Loucy (cell line): ENCODE results near the gene STK4.

Experiments used
- H2AFZ ChIP-seq: fragments of 200-600 bp; sonication (generic); 2 replicates; pipeline ENCODE4 v1.6.0; 2016; ENCODE audit warnings: antibody characterized with exemption, mild to moderate bottlenecking, low read length, moderate library complexity
- H3F3A ChIP-seq: fragments of 200-600 bp; 2 replicates; pipeline ENCODE4 v1.6.0; 2016; ENCODE audit warnings: antibody characterized with exemption, low read depth, mild to moderate bottlenecking
- H3K27me3 ChIP-seq: fragments of 200-600 bp; sonication (generic); 2 replicates; pipeline ENCODE4 v1.6.1; 2014; ENCODE audit warnings: low read length, mild to moderate bottlenecking; ENCODE audit not compliant: insufficient read depth, poor library complexity, severe bottlenecking
- H3K36me3 ChIP-seq: fragments of 200-600 bp; sonication (generic); 2 replicates; pipeline ENCODE4 v1.6.1; 2016; ENCODE audit warnings: low read length; ENCODE audit not compliant: insufficient read depth
- H3K4me1 ChIP-seq: fragments of 200-600 bp; sonication (generic); 2 replicates; pipeline ENCODE4 v1.5.1; 2014; ENCODE audit warnings: low read length, mild to moderate bottlenecking; ENCODE audit not compliant: insufficient read depth, poor library complexity, severe bottlenecking
- H3K4me2 ChIP-seq: fragments of 200-600 bp; sonication (generic); 2 replicates; pipeline ENCODE4 v1.6.0; 2014; ENCODE audit warnings: antibody characterized with exemption, low read length, low read depth, mild to moderate bottlenecking; ENCODE audit not compliant: poor library complexity, severe bottlenecking
- H3K4me3 ChIP-seq: fragments of 200-600 bp; sonication (generic); 2 replicates; pipeline ENCODE4 v1.5.1; 2014; ENCODE audit warnings: low read length, mild to moderate bottlenecking, mixed read lengths; ENCODE audit not compliant: poor library complexity, severe bottlenecking
- H3K79me2 ChIP-seq: fragments of 200-600 bp; sonication (generic); 2 replicates; pipeline ENCODE4 v1.6.1; 2014; ENCODE audit warnings: low read length; ENCODE audit not compliant: insufficient read depth
- H3K9ac ChIP-seq: fragments of 200-600 bp; sonication (generic); 2 replicates; pipeline ENCODE4 v1.6.0; 2014; ENCODE audit warnings: mild to moderate bottlenecking, low read depth, low read length, moderate library complexity; ENCODE audit not compliant: poor library complexity, severe bottlenecking
- H3K9me2 ChIP-seq: fragments of 200-600 bp; sonication (generic); replicated peaks from 2 replicates; pipeline ENCODE4 v1.6.1; 2016; ENCODE audit warnings: low read depth, low read length, mixed read lengths
- H3K9me3 ChIP-seq: fragments of 200-600 bp; sonication (generic); 2 replicates; pipeline ENCODE4 v1.6.1; 2014; ENCODE audit warnings: mild to moderate bottlenecking, antibody characterized with exemption, low read length, low read depth; ENCODE audit not compliant: insufficient read depth
- H4K20me1 ChIP-seq: fragments of 200-600 bp; sonication (generic); 2 replicates; pipeline ENCODE4 v1.6.0; 2014; ENCODE audit warnings: antibody characterized with exemption, low read length, mild to moderate bottlenecking; ENCODE audit not compliant: insufficient read depth, poor library complexity, severe bottlenecking
- CTCF ChIP-seq: fragments of 200-600 bp; sonication (generic); conservative IDR thresholded peaks from 2 replicates; pipeline ENCODE4 v1.5.1; 2014; ENCODE audit warnings: mild to moderate bottlenecking, antibody characterized with exemption, low read length
- EZH2phosphoT487 ChIP-seq: fragments of 200-600 bp; IDR thresholded peaks from 2 replicates; pipeline ENCODE4 v1.6.1; 2018; ENCODE audit warnings: antibody characterized with exemption, mild to moderate bottlenecking, moderate library complexity, borderline replicate concordance

STK4 gene

GRCh38 chr20:45017857-45018256 lies 51.5 kb downstream of the STK4 start:
- peaks cover 4% of the 10 kb centered on the region; the same call in 1 of the 2 replicates for H3K79me2 ChIP-seq

GRCh38 chr20:45019027-45019761 lies 52.9 kb downstream of the STK4 start:
- TF ChIP-seq EZH2phosphoT487 (no peak), CTCF (no peak)
- Histone ChIP-seq H3K9ac (no peak overlapping the region), H3K4me3 (no peak overlapping the region), H4K20me1 (no peaks in the 10 kb centered on the region), H2AFZ (no peak overlapping the region), H3K4me2 (no peak overlapping the region), H3K4me1 (peaks cover 7% of the 10 kb centered on the region), H3K79me2 (peaks cover 4% of the 10 kb centered on the region; the same call in 1 of the 2 replicates), H3K36me3 (peaks cover 41% of the 10 kb centered on the region; the same call in 1 of the 2 replicates), H3K9me3 (no peaks in the 10 kb centered on the region), H3K27me3 (no peaks in the 10 kb centered on the region), H3K9me2 (no peaks in the 10 kb centered on the region), H3F3A (no peaks in the 10 kb centered on the region)

More at GRCh38 chr20:45017857-45018256, 51.5 kb downstream of the STK4 start:
- H3K9me3 ChIP-seq, result no peaks in the 10 kb centered on the region
- H3K9me2 ChIP-seq, result no peaks in the 10 kb centered on the region
- TF ChIP-seq EZH2phosphoT487, result no peak
- TF ChIP-seq CTCF, result no peak
- peaks cover 43% of the 10 kb centered on the region; the same call in 1 of the 2 replicates for H3K36me3 ChIP-seq
- no peak overlapping the region for H3K4me3 ChIP-seq
- no peaks in the 10 kb centered on the region for H4K20me1 ChIP-seq
- H3K9ac ChIP-seq, result no peak overlapping the region
- H3F3A ChIP-seq, result no peaks in the 10 kb centered on the region
- H3K4me1 ChIP-seq, result peaks cover 7% of the 10 kb centered on the region
- no peak overlapping the region for H2AFZ ChIP-seq
- H3K27me3 ChIP-seq, result no peaks in the 10 kb centered on the region
- H3K4me2 ChIP-seq, result no peak overlapping the region

- Histone ChIP-seq H3K36me3 (peaks cover 42% of the 10 kb centered on the region; the same call in 1 of the 2 replicates), H3F3A (no peaks in the 10 kb centered on the region), H3K4me1 (peaks cover 7% of the 10 kb centered on the region), H3K9me2 (no peaks in the 10 kb centered on the region), H3K27me3 (no peaks in the 10 kb centered on the region), H3K9ac (no peak overlapping the region), H3K4me3 (no peak overlapping the region), H4K20me1 (no peaks in the 10 kb centered on the region), H3K9me3 (no peaks in the 10 kb centered on the region), H2AFZ (no peak overlapping the region), H3K79me2 (peaks cover 4% of the 10 kb centered on the region; the same call in 1 of the 2 replicates), H3K4me2 (no peak overlapping the region)
- no peak for TF ChIP-seq CTCF
Measured at GRCh38 chr20:45019762-45020123, 53.4 kb downstream of the STK4 start.
